Bone marrow (tissue), 2 donors: Measurements from ENCODE around the gene GREB1.

Experiments used
- DNase-seq, 2 donors: peaks; one replicate each; lab custom pipeline; 2025; lab: John Stamatoyannopoulos, UW

Gene GREB1

DNA sequence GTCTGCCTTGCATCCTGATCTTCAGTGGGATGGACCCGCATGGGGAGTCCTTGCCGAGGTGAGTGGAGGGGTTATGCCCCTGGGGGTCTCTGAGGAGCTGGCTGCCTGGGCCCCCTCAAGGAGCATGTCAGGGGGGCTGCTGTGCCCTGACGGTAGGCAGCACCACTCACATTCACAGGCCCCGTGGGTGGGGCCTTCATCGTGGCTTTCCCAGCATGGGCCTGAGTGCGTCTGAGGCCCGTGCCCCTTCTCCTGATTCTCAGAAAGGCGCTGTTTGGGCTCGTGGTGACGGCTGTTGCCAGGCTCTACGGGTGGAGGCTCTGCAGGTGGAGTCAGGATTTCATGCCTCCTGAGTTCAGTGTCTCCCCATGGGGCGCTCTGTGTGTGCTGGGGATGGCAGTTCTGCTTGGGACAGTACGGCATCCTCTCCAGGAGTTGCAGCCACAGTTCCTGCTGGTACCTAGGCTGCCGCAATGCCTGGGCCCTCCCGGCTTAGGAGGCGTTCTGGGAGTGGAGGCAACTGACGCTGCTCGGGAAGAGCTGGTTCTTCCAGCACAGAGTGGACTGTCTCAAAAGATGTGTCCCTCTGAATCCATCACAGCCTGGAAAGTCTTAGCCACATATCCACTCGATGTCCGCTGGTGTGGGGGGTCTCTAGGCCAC is 78.8 kb downstream of the GREB1 start:
- DNase-seq, result no peak

DNA sequence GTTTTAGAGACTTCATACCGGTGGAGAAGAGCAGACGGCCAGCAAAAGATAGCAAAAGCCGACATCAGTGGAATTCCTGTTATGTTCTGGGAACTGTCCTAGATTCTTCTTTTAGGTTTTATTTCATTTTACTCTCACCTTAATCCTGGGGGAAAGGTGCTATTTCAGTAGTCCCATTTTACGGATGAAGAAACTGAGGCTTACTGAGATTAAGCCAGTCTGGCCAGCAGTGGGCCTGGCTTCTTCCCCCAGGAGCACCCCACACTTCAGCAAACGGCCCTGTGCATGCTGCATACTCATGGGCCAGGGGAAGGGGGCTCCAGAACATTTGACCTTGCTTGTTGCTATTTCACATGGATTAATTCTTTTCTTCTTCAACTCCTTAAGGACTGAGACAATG is 79.5 kb downstream of the GREB1 start:
- no peak for DNase-seq

DNA sequence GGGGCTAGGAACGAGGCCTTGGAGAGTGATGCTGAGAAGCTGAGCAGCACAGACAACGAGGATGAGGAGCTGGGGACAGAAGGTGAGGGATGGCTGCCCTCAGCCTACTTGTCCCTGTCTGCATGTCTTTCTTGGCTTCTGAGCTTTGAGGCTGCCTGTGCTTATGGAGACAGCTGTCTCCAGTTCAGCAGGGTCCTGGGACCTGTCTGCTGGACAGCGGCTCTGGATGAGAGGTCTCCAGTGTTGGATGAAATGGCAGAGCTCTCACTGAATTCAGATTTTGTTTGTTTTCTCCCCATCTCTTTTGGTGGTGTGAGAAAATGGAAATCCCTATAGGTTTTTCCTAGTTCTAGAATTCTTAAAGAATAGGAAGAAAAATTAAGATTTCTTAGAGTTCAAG is 81.4 kb downstream of the GREB1 start:
- no peak for DNase-seq

DNA sequence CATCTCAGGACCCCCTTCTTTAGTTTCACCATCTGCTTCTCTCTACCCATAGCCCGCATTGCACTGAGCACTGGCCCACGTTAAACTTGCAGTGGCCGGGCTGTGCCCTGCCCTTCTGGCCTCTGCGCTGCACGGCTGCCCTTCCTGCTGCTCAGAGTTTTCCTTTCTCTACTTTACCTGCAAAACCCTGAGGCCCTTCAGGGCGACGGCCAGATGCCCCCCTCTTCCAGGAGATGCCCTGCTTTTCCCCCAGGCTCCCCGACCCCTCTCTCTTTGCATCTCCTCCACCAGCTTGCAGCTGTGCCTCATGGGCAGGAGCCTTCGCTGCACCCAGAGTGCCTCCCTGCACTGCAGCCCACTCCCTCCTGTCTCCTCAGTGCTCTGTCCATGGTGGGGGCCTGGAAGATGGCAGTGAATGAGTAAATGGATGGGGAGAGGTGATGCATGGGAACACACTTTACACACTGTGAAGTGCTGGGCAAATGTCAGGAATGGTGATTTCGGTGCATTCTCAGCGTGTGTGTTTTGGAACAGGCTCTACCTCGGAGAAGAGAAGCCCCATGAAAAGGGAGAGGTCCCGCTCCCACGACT is 82.3 kb downstream of the GREB1 start:
- DNase-seq, result no peak

DNA sequence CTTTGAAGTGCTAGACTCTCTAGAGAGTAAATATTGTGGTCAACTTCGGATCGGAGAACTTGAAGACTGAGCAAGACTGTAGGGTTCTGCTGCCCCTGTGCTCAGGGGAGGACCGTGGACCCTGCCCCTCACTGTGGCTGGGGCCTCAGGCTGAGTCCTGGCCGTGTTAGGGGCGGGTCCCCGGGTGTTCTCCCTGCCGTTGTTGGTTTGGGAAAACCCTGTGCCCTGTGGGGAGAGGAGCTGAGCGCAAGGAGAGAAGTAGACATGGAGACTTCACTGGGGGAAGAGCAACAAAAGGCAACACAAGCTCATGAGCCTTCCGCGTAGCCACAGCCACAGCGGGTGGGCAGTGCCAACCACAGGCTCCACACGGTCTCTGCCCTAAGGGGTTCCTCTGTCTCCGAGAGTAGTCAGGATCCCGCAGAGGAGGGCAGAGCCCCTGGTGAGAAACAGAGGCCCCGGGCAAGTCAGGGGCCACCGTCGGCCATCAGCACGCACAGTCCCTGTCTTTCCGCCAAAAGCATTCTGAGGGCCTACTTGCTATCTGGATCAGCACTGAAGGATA is 83.1 kb downstream of the GREB1 start:
- no peak for DNase-seq

DNA sequence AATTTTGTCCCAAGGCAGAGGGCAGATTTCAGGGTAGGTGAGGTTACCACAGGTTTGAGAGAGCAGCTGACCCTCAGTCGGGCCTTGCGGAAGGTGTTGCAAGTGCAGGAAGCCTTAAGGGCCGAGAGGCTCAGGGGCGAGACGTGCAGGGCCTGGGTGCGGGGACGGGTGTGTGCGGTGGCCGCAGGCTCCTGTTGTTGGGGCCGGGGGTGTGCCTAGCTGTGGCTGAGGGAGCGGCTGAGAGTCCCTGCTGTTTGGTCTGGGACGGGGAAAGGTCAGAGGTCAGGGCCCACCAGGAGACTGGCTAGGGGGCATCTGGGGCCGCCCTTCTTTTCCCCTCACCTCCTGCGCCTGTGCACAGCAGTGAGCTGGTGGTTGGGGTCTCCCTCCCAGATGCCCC is 83.7 kb downstream of the GREB1 start:
- DNase-seq, result no peak

DNA sequence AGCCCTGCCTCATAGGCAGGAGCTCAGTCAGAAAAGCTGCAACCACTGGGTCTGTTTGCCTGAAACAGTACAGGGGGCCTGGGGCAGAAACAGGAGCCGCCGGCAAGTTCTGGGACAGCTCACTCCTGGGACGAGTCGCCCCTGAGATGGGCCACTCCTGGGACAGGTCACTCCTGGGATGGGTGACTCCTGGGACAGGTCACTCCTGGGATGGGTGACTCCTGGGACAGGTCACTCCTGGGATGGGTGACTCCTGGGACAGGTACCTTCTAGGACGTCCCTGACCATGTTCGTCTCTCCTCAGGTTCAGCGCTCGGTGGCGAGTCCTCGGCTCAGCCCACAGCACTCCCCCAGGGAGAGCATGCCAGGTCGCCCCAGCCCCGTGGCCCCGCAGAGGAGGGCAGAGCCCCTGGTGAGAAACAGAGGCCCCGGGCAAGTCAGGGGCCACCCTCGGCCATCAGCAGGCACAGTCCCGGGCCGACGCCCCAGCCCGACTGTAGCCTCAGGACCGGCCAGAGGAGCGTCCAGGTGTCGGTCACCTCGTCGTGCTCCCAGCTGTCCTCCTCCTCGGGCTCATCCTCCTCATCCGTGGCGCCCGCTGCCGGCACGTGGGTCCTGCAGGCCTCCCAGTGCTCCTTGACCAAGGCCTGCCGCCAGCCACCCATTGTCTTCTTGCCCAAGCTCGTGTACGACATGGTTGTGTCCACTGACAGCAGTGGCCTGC is 84.3 kb downstream of the GREB1 start:
- DNase-seq, result no peak

DNA sequence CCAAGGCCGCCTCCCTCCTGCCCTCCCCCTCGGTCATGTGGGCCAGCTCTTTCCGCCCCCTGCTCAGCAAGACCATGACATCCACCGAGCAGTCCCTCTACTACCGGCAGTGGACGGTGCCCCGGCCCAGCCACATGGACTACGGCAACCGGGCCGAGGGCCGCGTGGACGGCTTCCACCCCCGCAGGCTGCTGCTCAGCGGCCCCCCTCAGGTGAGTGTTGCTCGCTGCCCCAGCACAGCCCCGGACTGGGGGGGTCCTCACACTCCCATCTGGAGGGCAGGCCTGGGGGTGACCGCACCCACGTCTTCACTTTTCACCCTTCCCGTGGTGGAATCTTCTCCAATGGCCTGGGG is 84.8 kb downstream of the GREB1 start:
- no peak for DNase-seq

DNA sequence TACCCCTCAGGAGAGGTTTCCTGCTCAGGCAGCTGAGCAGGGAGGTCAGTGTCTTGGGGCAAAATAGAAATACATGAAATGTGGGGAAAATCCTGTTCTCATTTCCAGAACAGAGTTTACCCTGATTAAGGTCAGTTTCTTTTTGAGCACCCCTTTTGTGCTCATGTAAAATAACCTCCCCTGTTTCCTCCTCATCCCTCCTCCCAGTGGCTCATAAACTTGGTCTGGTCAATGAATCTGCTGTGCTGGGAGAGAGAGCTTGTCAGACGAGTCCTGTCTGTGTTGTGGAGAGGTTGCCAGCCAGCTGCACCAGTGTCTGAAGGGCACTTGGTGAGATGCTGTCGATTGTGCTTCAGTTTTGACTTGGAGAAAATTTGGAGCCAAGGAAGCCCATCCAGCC is 87.6 kb downstream of the GREB1 start:
- no peak for DNase-seq

DNA sequence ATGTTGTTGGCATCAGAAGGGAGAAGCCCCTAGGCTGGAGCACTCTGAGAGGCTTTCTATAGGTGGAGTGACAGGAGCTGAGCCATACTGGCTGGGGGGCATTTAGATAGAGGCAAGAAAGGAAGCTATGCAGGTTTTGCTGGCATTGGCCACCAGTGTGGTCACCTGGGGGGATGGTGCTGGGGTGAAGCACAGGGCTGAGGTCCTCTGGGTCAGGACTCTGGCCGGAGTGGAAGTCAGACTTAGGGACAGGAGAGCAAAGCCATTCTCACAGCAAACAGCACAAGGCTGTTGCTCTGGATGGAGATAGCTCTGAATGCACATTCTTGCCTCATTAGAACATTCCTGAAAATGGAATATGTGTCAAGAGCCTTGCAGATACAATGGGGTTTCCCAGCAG is 88.8 kb downstream of the GREB1 start:
- DNase-seq, result no peak

DNA sequence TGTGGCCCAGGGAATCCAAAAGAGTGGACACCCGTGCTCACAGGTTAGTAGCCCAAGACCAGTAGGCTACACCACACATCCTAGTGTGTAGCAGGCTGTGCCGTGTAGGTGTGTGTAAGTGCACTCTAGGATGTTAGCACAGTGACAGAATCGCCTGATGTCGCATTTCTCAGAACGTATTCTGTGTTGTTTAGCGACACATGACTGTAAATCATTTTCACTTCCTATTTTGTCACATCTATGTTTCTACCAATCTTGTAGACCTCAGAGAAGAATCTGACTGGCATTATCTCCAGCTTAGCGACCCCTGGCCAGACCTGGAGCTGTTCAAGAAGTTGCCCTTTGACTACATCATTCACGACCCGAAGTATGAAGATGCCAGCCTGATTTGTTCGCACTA is 91.0 kb downstream of the GREB1 start:
- DNase-seq, result no peak

DNA sequence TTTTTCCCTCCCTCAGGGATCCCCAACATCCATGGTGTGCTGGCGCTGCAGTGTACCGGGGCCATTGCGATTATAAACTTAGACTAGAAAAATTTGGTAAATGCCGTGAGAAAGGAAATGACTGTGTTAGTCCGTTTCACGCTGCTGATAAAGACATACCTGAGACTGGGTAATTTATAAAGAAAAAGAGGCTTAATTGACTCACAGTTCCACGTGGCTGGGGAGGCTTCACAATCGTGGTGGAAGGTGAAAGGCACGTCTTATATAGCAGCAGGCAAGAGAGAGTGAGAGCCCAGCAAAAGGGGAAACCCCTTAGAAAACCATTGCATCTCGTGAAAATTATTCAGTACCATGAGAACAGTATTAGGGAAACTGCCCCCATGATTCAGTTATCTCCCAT is 91.8 kb downstream of the GREB1 start:
- no peak for DNase-seq

DNA sequence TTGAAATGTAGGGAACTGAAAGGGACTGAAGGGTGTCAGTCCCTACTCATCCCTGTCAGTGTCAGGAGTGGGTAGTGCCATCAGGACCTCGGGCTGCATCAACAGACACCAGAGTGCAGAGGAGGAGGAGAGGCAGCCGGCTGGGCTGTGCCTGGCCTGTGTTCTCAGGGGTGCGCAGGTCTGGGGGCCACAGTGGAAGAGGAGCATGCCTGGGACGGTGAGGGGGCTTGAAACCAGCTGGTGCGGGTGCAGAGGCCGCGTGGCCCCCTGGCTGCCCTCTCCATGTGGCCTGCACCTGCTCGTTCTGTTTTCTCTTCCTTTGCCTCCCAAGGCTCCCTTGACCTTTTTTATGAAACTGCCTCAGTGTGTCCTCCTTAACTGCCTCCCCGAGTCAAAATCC is 94.8 kb downstream of the GREB1 start:
- DNase-seq, result no peak

DNA sequence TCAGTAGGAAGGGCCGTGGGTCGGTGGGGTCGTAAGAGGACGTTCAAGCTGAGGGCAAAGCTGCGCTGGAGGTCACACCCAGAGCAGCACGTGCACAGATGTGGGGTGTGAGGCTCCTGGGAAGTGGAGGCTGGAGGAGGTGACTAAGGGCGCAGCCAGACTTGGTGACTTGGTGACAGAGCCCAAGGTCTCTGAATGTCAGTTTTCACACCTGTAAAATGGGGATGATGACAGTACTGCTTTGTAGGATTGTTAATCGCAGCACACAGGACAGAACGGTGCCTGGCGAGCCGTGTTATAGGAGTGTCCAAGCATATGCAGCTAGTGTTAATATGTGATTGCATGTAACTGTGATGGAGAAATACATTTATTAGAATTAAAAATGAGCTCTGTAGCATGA is 95.4 kb downstream of the GREB1 start:
- DNase-seq, result no peak

DNA sequence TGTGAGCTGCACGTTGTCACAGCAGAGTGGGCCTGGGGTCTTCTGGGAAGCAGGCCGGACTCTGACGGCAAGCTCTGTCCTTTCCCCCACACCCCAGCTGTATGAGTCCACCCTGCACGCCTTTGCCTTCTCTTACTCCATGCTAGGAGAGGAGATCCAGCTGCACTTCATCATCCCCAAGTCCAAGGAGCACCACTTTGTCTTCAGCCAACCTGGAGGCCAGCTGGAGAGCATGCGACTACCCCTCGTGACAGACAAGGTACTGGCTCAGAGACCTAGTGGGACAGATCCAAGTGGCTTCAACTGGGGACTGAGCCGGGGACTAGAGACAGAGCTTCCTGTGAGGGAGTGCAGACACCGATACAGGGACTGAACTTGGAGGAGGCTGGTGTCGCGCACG is 96.0 kb downstream of the GREB1 start:
- DNase-seq, result no peak

DNA sequence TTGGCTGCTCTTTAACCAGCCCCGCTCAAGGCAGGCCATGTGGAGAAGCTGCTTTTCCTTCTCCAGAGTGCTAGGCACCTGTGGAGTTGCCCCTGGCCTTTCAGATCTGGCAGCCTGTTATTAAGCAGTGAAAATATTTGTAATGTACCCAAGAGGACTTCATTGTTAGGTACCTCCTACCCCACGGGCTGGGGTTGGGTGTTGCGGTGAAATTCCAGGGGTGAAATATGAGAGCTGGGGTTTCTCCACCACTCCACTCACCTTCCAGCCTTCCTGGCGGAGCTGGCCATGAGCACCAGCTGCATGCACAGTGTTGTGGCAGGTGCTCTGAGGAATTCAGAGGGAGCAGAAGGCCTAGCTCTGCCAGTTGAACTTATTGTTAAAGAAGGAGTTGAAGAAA is 97.0 kb downstream of the GREB1 start:
- no peak for DNase-seq

DNA sequence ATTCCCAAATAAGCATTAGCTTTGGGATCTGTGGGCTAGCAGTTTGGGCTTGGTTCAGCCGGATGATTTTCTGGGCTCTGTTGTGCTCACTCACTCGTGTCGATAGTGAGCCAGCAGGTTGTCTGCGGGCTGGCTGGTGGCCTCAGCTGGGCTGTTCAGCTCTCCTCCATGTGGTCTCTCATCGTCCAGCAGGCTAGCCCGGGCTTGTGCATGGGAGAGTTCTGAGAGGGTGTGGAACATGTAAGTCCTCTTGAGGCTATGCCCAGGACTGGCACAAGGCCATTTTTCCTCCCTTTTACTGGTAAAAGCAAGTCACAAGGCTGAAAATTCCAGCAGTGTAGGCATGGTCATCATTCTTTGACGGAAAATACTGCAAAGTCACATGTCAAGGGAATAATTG is 97.6 kb downstream of the GREB1 start:
- DNase-seq, result no peak

DNA sequence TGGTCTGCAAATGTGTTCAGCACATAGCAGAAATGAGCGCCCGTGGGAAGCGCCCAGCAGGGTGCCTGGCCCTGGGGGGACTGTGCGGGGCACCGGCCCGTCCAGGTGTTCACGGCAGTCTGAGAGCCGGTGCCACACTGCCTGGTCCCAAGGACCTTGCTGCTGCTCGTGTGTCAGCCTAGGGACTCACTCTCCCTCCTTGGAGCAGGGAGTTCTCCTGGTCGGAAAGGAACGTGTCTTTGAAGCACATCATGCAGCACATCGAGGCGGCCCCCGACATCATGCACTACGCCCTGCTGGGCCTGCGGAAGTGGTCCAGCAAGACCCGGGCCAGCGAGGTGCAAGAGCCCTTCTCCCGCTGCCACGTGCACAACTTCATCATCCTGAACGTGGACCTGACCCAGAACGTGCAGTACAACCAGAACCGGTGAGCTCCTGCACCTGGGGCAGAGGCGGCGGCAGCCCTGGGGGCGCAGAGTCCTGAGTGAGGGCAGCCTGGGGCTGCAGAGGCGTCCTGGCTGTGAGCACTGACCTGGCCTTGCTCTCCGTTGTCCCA is 100.2 kb downstream of the GREB1 start:
- no peak for DNase-seq

DNA sequence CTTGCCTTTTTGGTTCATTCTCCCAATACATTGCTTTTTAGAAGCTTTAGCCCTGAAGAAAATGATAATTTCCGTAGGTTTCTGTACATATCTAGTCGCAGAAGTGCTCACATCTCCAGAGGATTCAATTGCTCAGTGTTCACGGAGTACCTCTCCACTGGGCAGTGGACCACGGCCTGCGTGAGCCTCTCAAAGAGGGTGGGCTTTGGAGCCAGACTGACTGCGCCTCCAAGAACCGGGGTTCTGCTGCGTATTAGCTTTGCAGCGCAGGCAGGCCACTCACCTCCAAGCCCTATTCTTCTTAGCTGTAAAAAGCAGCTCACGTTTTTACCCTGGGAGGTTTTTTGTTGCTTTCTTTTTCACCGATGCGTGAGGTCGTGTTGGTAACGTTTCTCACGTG is 100.7 kb downstream of the GREB1 start:
- DNase-seq, result no peak

DNA sequence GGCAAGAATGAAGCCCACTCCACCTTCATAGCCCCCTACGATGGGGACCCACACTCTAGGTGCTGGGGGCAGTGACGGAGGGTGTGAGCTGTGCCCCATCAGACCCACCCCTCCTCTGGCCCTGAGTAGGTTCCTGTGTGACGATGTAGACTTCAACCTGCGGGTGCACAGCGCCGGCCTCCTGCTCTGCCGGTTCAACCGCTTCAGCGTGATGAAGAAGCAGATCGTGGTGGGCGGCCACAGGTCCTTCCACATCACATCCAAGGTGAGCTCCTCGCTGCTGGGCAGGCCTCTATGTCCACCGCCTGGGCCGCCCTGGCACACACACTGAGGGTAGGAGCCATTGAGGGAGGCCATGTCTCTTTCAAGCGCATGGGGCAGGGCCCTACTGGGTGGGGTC is 101.3 kb downstream of the GREB1 start:
- DNase-seq, result no peak

DNA sequence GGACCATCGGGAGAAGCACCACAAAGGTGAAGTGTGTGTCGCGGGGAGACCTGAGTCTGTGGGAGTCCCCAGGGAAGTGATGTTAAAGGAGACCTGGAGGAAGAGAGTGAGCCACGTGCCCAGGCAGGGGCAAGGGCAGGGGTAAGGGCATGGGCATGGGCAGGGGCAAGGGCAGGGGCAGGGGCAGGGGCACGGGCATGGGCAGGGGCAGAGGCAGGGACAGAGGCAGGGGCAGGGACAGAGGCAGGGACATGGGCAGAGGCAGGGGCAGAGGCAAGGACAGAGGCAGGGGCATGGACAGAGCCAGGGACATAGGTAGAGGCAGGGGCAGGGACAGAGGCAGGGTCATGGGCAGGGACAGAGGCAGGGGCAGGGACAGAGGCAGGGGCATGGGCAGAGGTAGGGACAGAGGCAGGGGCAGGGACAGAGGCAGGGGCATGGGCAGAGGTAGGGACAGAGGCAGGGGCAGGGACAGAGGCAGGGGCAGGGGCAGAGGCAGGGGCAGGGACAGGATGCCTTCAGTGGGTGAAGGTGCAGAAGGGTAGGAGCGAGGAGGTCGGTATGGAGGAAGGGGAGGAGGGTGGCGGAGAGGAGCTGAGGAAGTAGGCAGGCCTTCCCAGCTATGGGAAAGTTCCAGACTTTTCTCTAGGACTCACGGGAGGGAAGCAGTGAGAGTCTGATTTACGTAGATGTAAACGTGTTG is 102.9 kb downstream of the GREB1 start:
- no peak for DNase-seq

DNA sequence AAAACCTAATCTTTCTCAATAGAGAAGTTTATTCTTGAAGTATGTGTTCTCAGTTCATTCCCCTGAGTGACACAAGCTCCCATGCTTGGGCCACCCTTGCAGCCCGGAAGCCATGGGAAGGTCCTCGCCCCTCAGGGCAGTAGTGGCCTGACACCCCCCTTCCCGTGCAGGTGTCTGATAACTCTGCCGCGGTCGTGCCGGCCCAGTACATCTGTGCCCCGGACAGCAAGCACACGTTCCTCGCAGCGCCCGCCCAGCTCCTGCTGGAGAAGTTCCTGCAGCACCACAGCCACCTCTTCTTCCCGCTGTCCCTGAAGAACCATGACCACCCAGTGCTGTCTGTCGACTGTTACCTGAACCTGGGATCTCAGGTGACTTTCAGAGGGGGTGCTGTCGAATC is 103.7 kb downstream of the GREB1 start:
- no peak for DNase-seq

DNA sequence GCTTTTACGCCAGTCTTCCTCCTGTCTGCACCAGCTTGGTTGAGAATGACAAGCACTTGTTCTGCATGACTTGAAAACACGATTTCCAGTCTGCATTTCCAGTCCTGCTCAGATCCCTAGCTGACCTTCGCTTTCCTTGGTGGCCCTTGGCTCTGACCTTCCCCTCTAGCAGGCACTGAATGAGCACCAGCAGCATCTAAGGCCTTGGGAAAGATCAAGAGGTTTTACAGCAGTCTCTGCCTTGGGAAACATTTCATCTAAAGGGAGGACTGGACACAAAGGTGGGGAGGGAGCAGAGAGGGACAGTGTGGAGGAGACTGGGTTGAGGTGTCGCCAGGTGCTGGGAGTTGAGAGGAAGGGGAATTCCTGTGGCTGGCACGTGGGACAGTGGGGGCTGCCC is 105.7 kb downstream of the GREB1 start:
- DNase-seq, result no peak
